Measurements from ENCODE around the gene FKBP2.

The FKBP2 gene

GRCh38 chr11:64229744-64230170 is 11.1 kb upstream of the FKBP2 start:
- H3K4me1 ChIP-seq (ENCODE audit: control insufficient read depth, insufficient read depth, low read length), result peaks cover 3% of the 10 kb centered on the region; the same call in 1 of the 2 replicates
- POLR2A ChIA-PET, result interaction anchor here (0.8 to 0.9 kb wide), 2 partner anchors 10 to 55 kb away, joined by 3 read pairs; partner anchors contain the start of gene BAD
- peak overlapping the region; percentile 42; the same call in 1 of the 2 replicates for H3K27ac ChIP-seq (ENCODE audit: extremely low read depth, low read depth, low read length)
- no peaks in the 10 kb centered on the region for H3K9me3 ChIP-seq (ENCODE audit: control insufficient read depth, insufficient read depth, low read depth, low read length)
- no peak for TF ChIP-seq ZNF521 (tag by site-specific recombination; IDR thresholded peaks at IDR 0.05)
- peak; percentile 91 for TF ChIP-seq PRDM10 (tag by site-specific recombination; IDR thresholded peaks at IDR 0.05)
- H3K36me3 ChIP-seq (ENCODE audit: control insufficient read depth in 2 of 2, insufficient read depth in 1 of 2, low read length in 2 of 2), result no peaks in the 10 kb centered on the region
- H3K4me3 ChIP-seq (ENCODE audit: low read depth, low read length), result peak overlapping the region; percentile 34
- CTCF ChIA-PET, result interaction anchor here (0.6 to 1.7 kb wide), 4 partner anchors 25 to 1525 kb away, joined by 3 to 5 read pairs (median 4); no protein-coding TSS in a partner anchor

GRCh38 chr11:64230171-64230984 is 10.5 kb upstream of the FKBP2 start, which contains the start of gene DNAJC4:
TSS of gene DNAJC4 (plus strand) at chr11:64230548. CDS start at chr11:64230855, 307 bp downstream.
- Histone ChIP-seq H3K27ac (ENCODE audit: extremely low read depth, low read depth, low read length) (peak within 1 kb of the TSS; percentile 42; the same call in 1 of the 2 replicates), H3K36me3 (ENCODE audit: control insufficient read depth in 2 of 2, insufficient read depth in 1 of 2, low read length in 2 of 2) (no peaks in the 10 kb centered on the region), H3K4me1 (ENCODE audit: control insufficient read depth, insufficient read depth, low read length) (peaks cover 1% of the 10 kb centered on the region; the same call in 1 of the 2 replicates), H3K4me3 (ENCODE audit: low read depth, low read length) (peak within 1 kb of the TSS; percentile 71), H3K9me3 (ENCODE audit: control insufficient read depth, insufficient read depth, low read depth, low read length) (no peaks in the 10 kb centered on the region)
- POLR2A ChIA-PET, result interaction anchor here (0.8 to 0.9 kb wide), 2 partner anchors 10 to 54 kb away, joined by 3 read pairs; partner anchors contain the start of gene BAD
- CTCF ChIA-PET, result interaction anchor here (0.6 to 1.7 kb wide), 4 partner anchors 13 to 1524 kb away, joined by 4 to 8 read pairs (median 5); no protein-coding TSS in a partner anchor
- no peak for TF ChIP-seq ZNF311 (tag by site-specific recombination; IDR thresholded peaks at IDR 0.05; ENCODE audit: borderline replicate concordance)
- no peak for TF ChIP-seq REST (tag by site-specific recombination; IDR thresholded peaks at IDR 0.05)
- TF ChIP-seq HOXA7 (CRISPR knock-in tag; IDR thresholded peaks at IDR 0.05; ENCODE audit: borderline replicate concordance), result no peak
- TF ChIP-seq ZNF792 (tag by site-specific recombination; IDR thresholded peaks at IDR 0.05), result no peak
- TF ChIP-seq ZNF157 (tag by site-specific recombination; IDR thresholded peaks at IDR 0.05), result no peak
- no peak for TF ChIP-seq ZBTB17 (tag by site-specific recombination; IDR thresholded peaks at IDR 0.05)
- TF ChIP-seq ZNF280D (tag by site-specific recombination; IDR thresholded peaks at IDR 0.05), result no peak
- no peak for TF ChIP-seq ZNF112 (tag by site-specific recombination; IDR thresholded peaks at IDR 0.05)
- no peak for TF ChIP-seq ZSCAN4 (tag by site-specific recombination; IDR thresholded peaks at IDR 0.05)
- no peak for TF ChIP-seq ZNF704 (tag by site-specific recombination; IDR thresholded peaks at IDR 0.05)
- TF ChIP-seq ZNF350 (tag by site-specific recombination; IDR thresholded peaks at IDR 0.05), result no peak
- no peak for TF ChIP-seq MZF1 (tag by site-specific recombination; IDR thresholded peaks at IDR 0.05; ENCODE audit: borderline replicate concordance)
- peak; percentile 61 for TF ChIP-seq GLIS2 (tag by site-specific recombination; IDR thresholded peaks at IDR 0.05)
- no peak for TF ChIP-seq OVOL3 (tag by site-specific recombination; IDR thresholded peaks at IDR 0.05)
- TF ChIP-seq REPIN1 (tag by site-specific recombination; IDR thresholded peaks at IDR 0.05; ENCODE audit: low read depth), result no peak
- TF ChIP-seq KLF8 (tag by site-specific recombination; IDR thresholded peaks at IDR 0.05), result no peak
- no peak for TF ChIP-seq ZNF2 (tag by site-specific recombination; IDR thresholded peaks at IDR 0.05)
- no peak for TF ChIP-seq ZNF140 (tag by site-specific recombination; IDR thresholded peaks at IDR 0.05)
